Ovary (tissue), 9 donors: ENCODE data around the gene PEAK1. TPM values are rescaled to one million over a fixed set of nuclear protein-coding genes. Genes with fewer than 3 reads are reported as not detected.

Experiments
- DNase-seq, 5 donors: peaks; one replicate each; pipeline ENCODE4 v3.0.0-alpha.2; 2019 to 2020
- H3K27ac ChIP-seq, 2 donors: fragments of 200-600 bp; one replicate each; pipeline versions ENCODE4 v1.5.1 to v1.8.0; 2019 to 2022
- H3K27me3 ChIP-seq: fragments of 200-600 bp; one replicate; pipeline ENCODE4 v1.8.0; 2022
- H3K36me3 ChIP-seq: fragments of 200-600 bp; sonication (generic); one replicate; pipeline ENCODE4 v1.5.1; 2019
- H3K4me1 ChIP-seq: one replicate; pipeline ENCODE4 v1.8.1; 2013; ENCODE audit warnings: mild to moderate bottlenecking, moderate library complexity; ENCODE audit not compliant: insufficient read depth
- H3K4me3 ChIP-seq: fragments of 200-600 bp; sonication (generic); one replicate; pipeline ENCODE4 v1.5.1; 2017
- H3K9me3 ChIP-seq, 2 donors: fragments of 200-600 bp in 1 of 2; sonication (generic) in 1 of 2; one replicate each; pipeline versions ENCODE4 v1.5.1 to v1.8.1; 2013 to 2019; ENCODE audit warnings: mild to moderate bottlenecking in 1 of 2, moderate library complexity in 1 of 2
- EP300 ChIP-seq: sonication (generic); formaldehyde crosslinking; IDR thresholded peaks from one replicate; pipeline ENCODE4 v1.6.1; 2017; ENCODE audit warnings: antibody characterized with exemption
- POLR2A ChIP-seq: fragments of 450-650 bp; IDR thresholded peaks from one replicate; pipeline ENCODE4 v1.6.1; 2017; ENCODE audit warnings: antibody characterized with exemption, mild to moderate bottlenecking, moderate library complexity
- WGBS, 3 donors: extraction: QIAGEN DNeasy Blood & Tissue Kit in 1 of 3; methylation state at CpG; one replicate each; pipeline versions ENCODE4 v1.1.5 to v1.1.7; 2013 to 2017; 5-methylcytosine and 5-hydroxymethylcytosine counted together
- intact Hi-C, 4 donors: fragments of 100-400 bp; cut with DNase I; formaldehyde crosslinking; loops; one replicate each; pipeline versions ENCODE4 v1.11.0 to v1.15.1; 2022 to 2023
- polyA plus RNA-seq, 2 donors: library from polyadenylated mRNA; stranded (reverse); fragments of 200-250 nt in 1 of 2; fragments of 350-450 nt in 1 of 2; fragmentation: Illumina TruSeq in 1 of 2; extraction: RNeasy Lipid Tissue Mini Kit (QIAGEN cat#74804) in 1 of 2; gene quantifications; one replicate each; pipeline ENCODE4 v1.2.3, GENCODE V29; 2013 to 2014
- total RNA-seq, 7 donors: library from RNA; depleted of rRNA in 2 of 7; stranded (reverse); fragments of >200 nt in 2 of 7; fragmentation: NEBNext Ultra II Directional in 3 of 7; extraction: Animal tissue kit (Norgen Biotek cat#: 25700) in 3 of 7; gene quantifications; one replicate each; pipeline versions ENCODE4 v1.1.0 to v1.2.4, GENCODE V29; 2016 to 2023
- TF ChIP-seq, protein P1 (sequence below), 3 donors: fragments of 450-650 bp in 2 of 3; fragments of 200-600 bp in 1 of 3; IDR thresholded peaks; one replicate each; pipeline versions ENCODE4 v1.5.1 to v1.8.0; 2016 to 2022; ENCODE audit warnings: antibody characterized with exemption in 3 of 3, mild to moderate bottlenecking in 1 of 3
- donor health status: DM: no; HTN: no; CAD: no; lungs with moderate emphysema.
- donor health status: DM: no; HTN: no; CAD: no.
- donor health status: Bipolar disorder and iron deficiency.
- donor health status: DM: yes; HTN: yes; CAD: no.
- donor health status: DM: no; HTN: no; CAD: no.
- donor health status: DM: yes; HTN: yes; CAD: no.

Gene PEAK1
- total and polyA plus RNA-seq, 9 donors: 6.6 to 48.4 (median 41.4) TPM

- Histone ChIP-seq H3K4me1 (peaks cover 1% of the 10 kb centered on the region), H3K27ac (peak within 1 kb of the TSS; percentile 87 to 94), H3K36me3 (no peaks in the 10 kb centered on the region), H3K4me3 (peak within 1 kb of the TSS; percentile 95), H3K27me3 (no peaks in the 10 kb centered on the region), H3K9me3 (no peaks in the 10 kb centered on the region)
- DNase-seq: peak; percentile 70 to 83 (median 79)
- WGBS, 3 donors: 0 to 1% (median 1%) methylated on average over 25 of the region's 25 CpGs
- TF ChIP-seq, protein P1, sequence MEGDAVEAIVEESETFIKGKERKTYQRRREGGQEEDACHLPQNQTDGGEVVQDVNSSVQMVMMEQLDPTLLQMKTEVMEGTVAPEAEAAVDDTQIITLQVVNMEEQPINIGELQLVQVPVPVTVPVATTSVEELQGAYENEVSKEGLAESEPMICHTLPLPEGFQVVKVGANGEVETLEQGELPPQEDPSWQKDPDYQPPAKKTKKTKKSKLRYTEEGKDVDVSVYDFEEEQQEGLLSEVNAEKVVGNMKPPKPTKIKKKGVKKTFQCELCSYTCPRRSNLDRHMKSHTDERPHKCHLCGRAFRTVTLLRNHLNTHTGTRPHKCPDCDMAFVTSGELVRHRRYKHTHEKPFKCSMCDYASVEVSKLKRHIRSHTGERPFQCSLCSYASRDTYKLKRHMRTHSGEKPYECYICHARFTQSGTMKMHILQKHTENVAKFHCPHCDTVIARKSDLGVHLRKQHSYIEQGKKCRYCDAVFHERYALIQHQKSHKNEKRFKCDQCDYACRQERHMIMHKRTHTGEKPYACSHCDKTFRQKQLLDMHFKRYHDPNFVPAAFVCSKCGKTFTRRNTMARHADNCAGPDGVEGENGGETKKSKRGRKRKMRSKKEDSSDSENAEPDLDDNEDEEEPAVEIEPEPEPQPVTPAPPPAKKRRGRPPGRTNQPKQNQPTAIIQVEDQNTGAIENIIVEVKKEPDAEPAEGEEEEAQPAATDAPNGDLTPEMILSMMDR (IDR thresholded peaks at IDR 0.05): no peak
- TF ChIP-seq POLR2A (peak; percentile 61), EP300 (no peak)
- intact Hi-C loops: no loop called here
Observed at GRCh38 chr15:77420610-77421369, 886 bp upstream of the PEAK1 start, which contains the start of gene HMG20A. HMG20A (plus strand) TSS chr15:77420888; CDS start chr15:77458408, 37,520 bp downstream.

DNA sequence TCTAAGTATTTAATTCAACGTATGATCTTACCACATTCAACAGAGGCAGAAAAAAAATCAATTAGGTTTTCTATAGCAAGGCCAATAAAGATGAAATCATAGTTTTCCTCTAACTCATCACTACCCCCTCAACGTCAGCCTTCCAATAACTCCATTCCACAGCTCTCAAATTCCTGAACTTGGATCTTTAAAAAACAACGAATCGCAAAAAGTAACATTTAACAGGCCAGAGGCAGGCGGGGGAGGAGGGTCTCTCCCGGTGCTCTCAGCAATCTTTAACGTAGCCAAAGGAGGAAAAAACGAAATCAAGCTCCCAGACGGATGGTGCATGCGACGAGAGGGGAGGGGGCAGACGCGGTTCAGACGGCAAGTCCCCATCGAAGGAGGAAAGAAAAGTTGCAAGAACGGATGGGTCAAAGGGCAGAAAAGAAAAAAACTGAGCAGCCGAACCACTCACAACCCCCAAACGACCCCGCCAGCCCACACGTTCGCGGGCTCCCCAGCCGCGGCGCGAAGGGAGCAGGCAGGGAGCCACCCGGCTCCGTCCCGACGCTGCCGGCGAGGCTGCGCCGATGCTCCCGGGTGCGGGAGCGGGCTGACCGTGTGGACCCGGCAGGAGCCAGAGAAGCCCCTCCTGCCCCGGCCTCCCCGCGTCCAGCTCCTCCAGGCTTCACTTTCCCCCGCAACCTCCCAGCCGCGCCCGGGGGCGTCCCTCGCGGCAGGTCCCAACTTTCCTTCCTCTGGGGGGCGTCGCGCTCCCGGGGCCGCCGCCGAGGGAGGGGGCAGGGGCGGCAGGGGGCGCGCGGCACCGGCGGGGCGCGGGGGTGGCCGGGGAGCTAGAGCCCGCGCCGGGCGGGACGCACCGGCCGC is 703 bp downstream of the PEAK1 start:
- 0 to 1% (median 1%) methylated on average over 35 to 72 of the region's 72 CpGs for WGBS, 3 donors
- peak overlapping the region; percentile 84 to 90 for H3K27ac ChIP-seq
- no peaks in the 10 kb centered on the region for H3K9me3 ChIP-seq
- H3K4me1 ChIP-seq: peaks cover 3% of the 10 kb centered on the region
- H3K36me3 ChIP-seq: no peaks in the 10 kb centered on the region
- peak overlapping the region; percentile 95 for H3K4me3 ChIP-seq
- no peaks in the 10 kb centered on the region for H3K27me3 ChIP-seq
- TF ChIP-seq EP300 (no peak), POLR2A (no peak)
- TF ChIP-seq, protein P1 (IDR thresholded peaks at IDR 0.05): peak in 1 of 3 donors; percentile 5
- intact Hi-C loops: no loop called here
- peak; percentile 48 to 74 (median 69) for DNase-seq

GRCh38 chr15:77418391-77418965 is 1.4 kb downstream of the PEAK1 start:
- Histone ChIP-seq H3K27me3 (no peaks in the 10 kb centered on the region), H3K4me3 (peak overlapping the region; percentile 95), H3K36me3 (no peaks in the 10 kb centered on the region), H3K9me3 (no peaks in the 10 kb centered on the region), H3K27ac (no peak overlapping the region), H3K4me1 (peaks cover 3% of the 10 kb centered on the region)
- DNase-seq: no peak
- 14 to 21% (median 18%) methylated on average over 8 of the region's 8 CpGs for WGBS, 3 donors
- intact Hi-C loops: no loop called here
- TF ChIP-seq EP300: no peak
- no peak for TF ChIP-seq POLR2A
- TF ChIP-seq, protein P1 (IDR thresholded peaks at IDR 0.05): no peak

- intact Hi-C loops: no loop called here
- H3K27ac ChIP-seq: no peak overlapping the region
Observed at GRCh38 chr15:77417602-77418001, 2.3 kb downstream of the PEAK1 start.

More at GRCh38 chr15:77417602-77418001, 2.3 kb downstream of the PEAK1 start:
- no peak overlapping the region for H3K4me3 ChIP-seq
- peaks cover 3% of the 10 kb centered on the region for H3K4me1 ChIP-seq
- H3K36me3 ChIP-seq: no peaks in the 10 kb centered on the region
- H3K9me3 ChIP-seq: no peaks in the 10 kb centered on the region
- DNase-seq: no peak
- H3K27me3 ChIP-seq: no peaks in the 10 kb centered on the region
- 59 to 79% (median 67%) methylated on average over 3 of the region's 3 CpGs for WGBS, 3 donors
- TF ChIP-seq POLR2A: no peak
- no peak for TF ChIP-seq EP300
- TF ChIP-seq, protein P1 (IDR thresholded peaks at IDR 0.05): no peak
